Activated CD4-positive, CD25-positive, alpha-beta regulatory T cell treated with anti-CD3 and anti-CD28 coated beads, Interleukin-2, amount 50 U/mL, for 24 hours (primary cell): ENCODE data around the gene INTS1.

ENCODE experiments used
- ATAC-seq, 2 donors: fragments of 150-1000 bp; cut with Tn5 transposase; one replicate each; pipeline ENCODE4 v1.10.0; 2021; ENCODE audit warnings: mild to moderate bottlenecking in 1 of 2, moderate library complexity in 1 of 2

The INTS1 gene, protein sequence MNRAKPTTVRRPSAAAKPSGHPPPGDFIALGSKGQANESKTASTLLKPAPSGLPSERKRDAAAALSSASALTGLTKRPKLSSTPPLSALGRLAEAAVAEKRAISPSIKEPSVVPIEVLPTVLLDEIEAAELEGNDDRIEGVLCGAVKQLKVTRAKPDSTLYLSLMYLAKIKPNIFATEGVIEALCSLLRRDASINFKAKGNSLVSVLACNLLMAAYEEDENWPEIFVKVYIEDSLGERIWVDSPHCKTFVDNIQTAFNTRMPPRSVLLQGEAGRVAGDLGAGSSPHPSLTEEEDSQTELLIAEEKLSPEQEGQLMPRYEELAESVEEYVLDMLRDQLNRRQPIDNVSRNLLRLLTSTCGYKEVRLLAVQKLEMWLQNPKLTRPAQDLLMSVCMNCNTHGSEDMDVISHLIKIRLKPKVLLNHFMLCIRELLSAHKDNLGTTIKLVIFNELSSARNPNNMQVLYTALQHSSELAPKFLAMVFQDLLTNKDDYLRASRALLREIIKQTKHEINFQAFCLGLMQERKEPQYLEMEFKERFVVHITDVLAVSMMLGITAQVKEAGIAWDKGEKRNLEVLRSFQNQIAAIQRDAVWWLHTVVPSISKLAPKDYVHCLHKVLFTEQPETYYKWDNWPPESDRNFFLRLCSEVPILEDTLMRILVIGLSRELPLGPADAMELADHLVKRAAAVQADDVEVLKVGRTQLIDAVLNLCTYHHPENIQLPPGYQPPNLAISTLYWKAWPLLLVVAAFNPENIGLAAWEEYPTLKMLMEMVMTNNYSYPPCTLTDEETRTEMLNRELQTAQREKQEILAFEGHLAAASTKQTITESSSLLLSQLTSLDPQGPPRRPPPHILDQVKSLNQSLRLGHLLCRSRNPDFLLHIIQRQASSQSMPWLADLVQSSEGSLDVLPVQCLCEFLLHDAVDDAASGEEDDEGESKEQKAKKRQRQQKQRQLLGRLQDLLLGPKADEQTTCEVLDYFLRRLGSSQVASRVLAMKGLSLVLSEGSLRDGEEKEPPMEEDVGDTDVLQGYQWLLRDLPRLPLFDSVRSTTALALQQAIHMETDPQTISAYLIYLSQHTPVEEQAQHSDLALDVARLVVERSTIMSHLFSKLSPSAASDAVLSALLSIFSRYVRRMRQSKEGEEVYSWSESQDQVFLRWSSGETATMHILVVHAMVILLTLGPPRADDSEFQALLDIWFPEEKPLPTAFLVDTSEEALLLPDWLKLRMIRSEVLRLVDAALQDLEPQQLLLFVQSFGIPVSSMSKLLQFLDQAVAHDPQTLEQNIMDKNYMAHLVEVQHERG (N-terminal part only)

DNA sequence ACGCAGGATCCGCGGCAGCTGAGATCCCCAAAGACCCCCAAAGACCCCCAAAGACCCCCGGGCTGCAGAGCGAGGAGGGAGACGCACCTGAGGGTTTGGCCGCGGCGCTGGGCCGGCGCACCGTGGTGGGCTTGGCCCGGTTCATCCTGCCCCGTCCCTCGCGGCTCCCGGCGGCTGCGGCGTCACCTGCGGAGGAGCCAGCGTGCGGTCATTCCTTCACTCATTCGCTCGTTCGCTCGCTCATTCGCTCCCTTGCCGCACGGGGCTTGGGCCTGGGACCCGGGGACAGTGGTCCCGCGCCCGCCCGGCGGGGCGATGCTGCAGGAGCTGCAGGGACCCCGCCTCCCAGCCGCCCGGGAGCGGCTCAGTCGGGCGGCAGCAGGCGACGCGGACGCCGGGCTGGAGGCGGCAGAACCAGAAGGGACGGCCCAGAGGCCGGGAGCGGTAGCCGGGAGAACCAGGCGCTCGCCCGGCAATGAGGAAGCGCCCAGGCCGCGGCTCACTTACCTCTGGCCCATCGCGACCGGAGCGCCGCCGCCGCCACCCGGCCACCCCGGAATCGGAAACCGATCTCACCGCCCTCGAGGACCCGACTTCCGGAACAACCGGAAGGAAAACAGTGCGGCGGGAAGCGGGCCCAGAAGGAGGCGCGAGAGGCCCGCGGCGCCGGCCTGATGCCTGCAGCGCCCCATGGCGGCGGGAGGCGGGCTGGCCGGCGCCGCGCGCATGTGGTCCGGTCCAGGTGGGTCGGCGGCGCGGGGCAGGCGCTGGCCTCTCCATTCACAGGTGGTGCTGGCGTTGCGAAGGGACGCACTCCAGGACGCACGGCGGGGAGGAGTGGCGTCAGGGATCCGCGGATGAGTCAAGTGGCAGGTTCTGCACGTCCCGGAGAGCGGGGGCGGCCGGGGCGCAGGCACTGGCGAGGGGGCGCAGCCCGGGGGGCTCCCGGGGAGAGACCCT is at the start of gene INTS1:
INTS1 (minus strand) TSS at position 574 of the 960 bp plus-strand sequence; CDS start at position 145, 429 bp downstream.
- ATAC-seq, result peak; percentile 93

DNA sequence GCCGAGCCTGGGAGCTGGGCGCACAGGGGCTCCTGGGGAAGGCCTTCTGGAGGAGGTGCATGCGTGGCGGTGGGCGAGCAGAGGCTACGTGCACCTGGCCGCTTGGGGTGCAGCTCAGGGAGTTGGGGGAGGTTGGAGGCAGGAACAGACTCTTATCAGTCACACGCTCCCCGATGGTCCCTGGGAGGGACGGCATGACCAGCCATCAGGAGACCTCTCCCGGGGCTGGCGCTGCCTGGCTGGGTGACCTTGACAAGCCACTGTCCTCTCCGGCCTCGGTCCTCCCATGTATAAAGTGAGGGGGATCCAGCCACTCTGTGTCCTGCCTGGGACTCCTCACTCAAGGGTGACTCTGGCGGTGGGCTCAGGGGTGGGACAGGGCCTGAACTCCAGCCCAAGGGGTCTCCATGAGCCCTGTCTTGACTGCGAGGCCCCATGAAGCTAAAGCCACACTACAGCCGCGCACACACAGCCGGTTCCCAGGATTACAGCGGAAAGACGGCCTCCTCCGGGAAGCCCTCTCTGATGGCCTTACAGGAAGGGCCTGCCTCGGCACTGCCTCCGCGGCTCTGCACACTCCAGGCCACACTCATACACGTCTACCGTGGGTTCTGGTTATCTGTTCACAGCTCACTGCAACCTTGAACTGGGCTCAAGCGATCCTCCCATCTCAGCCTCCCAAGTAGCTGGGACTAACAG is 49.5 kb upstream of the INTS1 start:
- ATAC-seq, result no peak

DNA sequence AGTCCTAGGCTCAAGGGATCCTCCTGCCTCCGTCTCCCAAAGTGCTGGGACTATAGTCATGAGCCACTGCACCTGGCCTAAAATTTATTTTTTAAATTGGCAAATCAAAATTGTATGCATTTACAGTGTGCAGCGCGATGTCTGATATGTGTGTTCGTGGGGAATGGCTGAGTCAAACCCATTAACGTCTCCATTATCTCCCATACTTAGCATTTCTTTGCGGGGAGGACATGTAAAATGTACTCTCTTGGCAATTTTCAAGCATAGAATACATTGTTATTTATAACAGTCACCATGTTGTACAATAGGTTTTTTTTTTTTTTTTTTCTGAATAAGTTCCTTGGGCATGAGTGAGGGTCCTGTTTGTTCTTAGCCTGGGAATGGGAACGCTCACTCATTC is 48.0 kb upstream of the INTS1 start:
- no peak for ATAC-seq

DNA sequence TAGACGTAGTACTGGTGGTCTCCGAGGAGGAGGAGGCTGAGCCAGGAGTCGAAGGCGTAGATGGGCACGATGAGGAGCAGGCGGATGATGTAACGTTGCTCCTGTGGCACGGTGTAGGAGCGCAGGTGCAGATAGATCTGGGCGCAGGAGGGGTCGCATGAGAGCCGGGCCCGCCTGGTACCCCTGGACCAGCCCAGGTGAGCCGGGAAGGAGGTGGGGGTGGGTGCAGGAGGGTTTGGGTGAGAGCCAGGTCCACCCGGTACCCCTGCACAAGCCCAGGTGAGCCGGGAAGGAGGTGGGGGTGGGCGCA is 46.6 kb upstream of the INTS1 start:
- ATAC-seq, result no peak

DNA sequence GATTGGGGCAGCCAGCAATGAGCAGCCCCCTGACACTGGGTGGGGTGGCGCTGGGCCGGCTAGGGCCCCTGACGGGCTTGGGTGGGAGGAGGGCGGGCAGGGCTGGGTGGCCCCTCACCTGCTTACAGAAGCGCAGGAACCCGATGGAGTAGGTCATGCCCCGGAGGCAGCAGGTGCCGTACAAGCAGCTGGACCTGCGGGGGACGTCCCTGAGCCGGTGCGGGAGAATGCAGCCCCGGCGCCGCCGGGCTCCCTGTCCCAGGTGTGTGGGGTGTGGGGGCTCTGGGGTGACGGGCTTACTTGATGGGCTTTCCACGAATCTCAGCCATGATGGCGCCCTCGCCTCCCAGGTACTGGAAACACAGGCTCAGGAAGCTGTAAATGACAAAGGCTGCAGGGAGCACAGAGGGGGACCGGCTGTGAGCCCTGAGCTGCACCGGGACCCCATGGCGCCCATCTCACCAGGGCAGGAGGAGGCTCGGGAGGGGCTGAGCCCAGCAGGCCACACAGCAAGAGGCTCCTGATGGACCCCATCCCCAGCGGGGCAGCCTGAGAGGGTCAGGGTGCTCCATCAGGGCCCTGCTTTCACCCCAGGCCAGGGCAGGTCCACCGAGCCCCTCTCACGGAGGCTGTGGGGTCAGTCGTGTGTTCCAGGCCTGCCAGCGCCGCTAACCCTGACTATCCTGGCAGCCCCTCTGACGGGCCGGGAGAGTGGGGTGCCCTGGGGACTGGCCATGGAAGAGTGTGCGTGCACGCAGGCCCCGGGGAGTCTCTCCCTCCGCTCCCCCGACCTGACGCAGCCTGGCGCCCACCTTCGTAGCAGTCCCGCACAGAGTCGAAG is 46.0 kb upstream of the INTS1 start:
- ATAC-seq, result no peak

DNA sequence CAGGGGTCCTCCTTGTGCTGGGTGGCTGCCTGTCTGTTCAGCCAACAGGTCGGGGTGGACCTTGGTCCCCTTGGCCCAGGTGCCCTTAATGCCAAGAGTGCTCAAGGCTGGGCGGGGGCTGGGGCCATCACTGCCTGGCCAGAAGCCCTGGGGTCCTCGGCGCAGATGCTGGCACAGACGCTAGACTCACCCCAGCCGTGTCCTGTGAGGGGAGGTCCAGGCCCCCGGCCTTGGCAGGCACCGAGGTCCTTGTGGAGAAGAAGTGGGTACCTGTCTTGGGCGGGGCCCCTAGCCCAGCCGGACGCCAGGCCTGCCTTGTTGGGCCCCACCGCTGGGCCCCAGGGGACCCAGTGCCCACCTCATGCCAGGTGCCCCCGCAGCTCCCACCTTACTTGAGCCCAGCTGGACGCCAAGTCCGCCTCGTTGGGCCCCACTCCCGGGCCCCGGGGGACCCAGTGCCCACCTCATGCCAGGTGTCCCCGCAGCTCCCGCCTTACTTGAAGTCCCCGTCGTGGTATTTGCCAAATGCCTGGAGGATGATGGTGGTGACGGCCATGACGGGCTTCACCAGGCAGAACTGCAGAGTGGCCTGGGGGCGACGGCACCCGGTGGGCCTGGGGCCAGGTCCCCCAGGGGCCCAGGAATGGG is 45.3 kb upstream of the INTS1 start:
- no peak for ATAC-seq

DNA sequence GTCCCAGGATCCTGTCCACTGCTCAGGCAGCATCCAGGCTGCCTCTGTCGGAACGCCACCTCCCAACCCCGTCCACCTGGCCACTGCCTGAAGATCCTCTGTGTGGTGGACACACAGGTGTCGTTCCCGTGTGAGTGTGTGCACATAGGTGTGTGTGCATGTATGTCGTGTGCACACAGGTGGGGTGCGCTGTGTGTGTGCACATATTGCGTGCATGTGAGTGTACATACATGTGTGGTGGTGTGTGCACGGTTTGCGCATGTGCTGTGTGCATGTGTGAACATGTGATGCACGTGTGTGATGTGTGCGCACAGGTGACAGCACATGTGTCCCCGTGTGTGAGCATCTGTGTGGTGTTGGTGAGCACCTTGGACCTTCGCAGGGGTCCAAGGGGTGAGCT is 44.8 kb upstream of the INTS1 start:
- ATAC-seq, result no peak

DNA sequence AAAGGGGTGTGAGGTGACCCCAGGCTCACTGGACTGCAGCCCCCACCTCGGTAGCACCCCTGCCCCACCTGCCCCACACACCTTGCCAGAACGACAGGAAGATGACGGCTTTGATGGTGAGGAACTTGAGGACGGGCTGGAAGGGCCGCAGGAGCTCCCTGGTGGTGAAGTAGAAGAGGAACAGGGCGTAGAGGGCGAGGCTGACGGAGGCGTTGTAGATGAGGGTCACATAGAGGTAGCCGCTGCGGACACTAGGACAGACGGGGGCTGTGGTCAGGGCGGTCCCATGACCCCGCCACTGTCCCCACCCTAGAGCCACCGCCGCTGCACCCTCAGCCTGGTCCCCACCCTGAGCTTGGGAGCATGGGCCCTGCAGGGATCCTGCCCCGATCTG is 44.2 kb upstream of the INTS1 start:
- ATAC-seq, result no peak

DNA sequence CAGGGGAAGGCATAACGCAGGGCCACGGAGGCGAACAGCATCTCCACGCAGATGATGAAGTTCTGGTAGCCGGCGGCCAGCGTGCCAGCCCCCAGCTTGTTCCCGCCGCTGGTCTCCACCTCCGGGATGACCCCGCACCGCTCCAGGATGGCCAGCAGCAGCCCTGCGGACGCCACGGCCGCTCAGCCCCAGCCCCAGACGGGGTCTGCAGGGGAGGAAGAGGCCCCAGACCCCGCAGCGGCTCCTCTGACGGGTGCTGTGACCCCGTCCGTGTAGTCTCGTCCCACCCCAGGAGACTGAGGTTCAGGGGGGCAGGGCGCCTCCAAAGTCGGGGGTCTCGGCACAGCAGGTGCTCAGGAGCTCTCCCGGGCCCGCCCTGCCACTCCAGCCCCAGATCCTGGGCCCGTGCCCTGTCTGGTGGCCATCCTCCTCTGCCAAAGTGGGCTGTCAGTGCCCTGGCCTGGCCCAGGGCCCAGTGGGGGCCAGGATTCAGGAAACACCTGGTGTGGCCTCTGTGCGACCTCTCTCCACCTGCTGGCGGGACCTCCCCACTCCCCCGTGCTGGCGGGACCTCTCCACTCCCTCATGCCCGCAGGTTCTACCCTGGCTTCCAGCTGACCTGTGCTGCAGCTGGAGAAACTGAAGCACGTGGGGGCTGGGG is 43.7 kb upstream of the INTS1 start:
- no peak for ATAC-seq

DNA sequence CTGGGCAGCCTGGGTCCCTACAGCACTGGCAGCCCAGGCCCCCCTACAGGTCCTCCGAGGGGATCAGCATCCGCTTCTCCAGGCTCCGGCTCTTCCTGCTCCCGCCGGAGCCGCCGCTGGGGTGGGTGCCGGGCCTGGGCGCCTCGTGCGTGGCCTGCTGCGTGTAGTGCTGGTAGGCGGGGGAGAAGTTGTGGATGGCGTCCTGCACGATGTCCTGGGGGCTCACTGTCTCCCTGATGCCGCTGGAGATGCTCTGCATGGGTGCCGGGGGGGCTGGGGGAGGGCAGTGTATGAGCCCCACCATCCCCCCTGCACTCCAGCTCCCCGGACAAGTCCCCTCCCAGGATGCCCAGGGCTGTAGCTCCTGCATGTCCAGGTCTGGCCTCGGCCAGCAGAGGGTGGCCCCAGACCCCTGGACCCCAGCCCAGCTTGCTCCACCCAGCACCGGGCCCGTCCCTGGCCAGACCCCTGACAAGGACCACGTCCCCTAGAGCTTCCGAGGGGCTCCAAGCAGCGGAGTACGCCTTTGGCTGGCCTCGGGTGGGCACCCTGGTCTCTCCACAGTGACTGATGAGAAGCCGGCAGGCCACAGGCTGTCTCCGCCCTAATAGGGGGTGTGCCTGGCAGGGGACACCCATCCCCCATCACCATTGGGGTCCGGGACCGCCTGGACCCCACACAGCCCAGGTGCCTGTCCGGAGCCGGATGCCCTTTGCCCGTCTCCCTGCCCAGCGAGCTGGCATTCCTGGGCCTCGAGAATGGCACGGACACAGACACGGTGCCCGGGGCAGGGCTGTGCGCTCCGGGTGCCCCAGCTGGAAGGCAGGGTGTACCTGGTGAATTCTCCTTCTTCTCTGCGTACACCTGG is 43.0 kb upstream of the INTS1 start:
- ATAC-seq, result no peak

DNA sequence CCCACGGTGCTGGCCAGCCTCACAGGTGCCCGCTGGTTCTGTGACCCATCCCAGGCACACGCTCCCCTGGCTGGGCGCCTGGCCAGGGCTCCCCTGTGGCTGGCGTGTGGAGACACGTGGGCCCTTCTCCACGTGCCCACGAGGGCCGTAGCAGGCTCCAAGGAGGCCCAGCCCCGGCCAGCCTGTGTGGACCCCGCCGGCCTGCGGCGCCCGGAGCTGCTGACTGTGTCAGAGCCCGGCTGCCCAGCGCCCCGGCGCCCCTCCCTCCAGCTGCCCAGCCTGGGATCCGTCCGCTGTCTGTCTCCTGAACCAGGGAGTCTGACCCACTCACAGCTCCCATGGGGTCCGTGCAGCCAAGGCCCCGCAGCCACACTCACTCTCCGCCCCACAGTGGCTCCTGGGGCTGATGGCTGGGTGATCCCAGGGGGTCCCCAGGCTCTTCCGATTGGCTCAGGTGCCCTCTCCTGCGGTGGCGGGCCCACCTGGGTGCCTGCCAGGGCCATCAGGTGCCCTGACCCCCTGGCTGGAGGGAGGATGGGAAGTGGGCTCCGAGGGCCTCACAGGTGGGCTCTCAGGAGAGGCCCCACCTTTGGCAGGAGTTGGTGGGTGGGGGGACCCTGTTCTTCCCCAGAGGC is 42.2 kb upstream of the INTS1 start:
- ATAC-seq, result no peak

DNA sequence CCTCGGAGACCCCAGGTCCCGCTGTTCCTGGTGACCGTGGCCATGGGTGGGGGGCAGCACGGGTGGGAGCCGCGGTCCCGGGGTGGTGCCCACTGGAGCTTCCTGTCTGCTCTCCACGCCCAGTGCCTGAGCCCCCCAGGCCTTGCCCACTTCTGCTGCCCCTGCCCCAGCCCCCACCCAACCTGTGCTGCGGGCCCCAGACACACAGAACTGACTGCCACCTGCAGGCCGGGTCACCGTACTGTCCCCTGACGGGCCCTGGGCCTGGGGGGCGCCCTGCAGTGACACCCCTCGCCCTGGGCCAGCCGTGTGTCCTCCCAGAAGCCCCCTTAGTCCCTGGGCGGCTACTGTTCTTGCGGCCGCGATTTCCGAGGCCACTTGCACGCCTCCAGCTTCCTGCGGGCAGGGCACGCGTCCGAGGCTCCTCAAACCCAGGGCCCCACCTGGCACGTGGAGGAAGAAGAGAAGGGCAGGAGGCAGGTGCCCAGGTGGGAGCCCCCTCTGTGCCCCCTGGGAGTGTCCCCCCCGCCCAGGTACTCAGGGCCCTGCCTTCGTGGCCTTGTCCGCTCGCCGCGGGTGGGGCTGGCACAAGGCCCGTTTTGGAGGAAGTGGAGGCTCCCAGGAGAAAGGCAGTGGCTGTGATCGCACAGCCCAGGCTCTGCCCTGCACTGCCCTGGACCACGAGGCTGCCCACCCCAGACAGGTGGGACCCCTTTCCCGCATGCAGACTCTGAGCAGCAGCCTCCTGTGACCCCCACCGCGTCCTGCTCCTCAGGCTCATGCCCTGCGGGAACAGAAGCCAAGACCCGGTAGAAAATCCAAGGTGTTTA is 41.4 kb upstream of the INTS1 start:
- no peak for ATAC-seq

DNA sequence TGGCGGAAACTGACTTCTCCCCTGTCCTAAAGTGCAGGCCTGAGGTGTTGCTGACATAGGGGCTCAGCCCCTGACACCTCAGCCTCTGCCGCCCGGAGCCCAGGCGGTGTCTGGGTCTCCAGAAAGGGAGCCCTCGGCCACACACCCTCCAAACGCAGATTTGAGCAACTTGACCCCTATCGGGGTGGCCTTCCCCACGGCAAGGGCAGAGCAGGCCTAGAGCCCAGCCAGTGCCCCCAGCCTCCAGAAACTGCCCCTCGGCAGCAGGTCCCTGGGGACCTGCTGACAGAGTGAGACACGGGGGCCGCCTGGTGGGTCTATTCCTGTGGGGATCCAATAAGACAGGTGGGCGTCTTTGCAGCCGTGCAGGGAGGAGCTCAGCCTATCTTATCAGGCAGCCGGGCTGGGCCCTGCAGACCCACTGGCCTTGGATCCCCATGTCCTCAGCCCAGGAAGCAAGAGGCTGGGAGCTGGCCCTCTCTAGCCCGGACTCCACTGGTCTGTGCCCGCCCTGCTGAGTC is 40.8 kb upstream of the INTS1 start:
- ATAC-seq, result no peak

DNA sequence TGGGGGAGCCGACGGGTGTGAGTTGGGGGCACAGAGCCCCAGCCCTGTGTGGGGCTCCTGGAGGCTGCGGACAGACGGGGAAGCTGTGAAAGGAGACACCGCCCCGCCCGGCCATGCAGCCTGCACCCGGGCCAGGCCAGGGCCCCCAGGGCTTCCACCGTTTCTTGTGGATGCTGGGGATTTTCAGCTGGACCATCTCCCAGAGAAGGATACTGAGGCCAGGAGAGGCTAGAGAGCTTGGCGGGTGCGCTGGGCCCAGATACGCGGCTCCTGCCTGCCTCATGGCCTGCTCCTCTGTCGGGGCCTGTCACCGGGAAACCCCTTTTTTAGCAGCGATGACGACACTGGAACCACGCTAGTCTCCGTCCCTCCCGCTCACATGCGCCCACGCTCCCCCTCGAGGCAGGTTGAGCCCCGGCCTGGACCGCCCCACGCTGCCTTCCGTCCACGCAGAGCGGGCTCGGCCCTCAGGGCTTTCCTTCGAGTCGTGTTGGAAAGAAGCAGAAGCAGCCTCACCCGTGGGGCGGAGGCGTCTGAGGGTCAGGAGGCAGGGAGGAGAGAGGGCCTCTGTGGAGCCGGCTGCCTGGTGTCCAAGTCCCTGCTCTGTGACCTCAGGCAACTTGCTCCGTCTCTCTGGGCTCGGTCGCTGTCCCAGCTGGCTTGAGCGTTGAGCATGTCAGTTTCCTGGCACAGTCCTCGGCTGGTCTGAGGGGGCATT is 40.1 kb upstream of the INTS1 start:
- no peak for ATAC-seq

DNA sequence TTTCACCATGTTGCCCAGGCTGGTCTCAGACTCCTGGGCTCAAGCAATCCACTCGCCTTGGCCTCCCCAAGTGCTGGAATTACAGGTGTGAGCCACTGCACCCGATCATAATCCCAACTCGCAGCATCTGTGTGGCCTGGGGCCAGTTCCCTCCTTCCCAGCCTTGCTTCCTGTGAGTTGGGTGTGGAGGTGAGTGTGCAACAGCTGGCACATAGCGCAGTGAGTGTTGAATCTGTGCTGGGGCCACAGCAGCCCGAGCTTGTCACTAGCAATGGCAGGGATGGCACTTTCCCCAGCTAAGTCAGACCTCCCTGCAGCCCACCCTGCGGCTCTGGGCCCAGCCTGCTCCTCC is 39.6 kb upstream of the INTS1 start:
- no peak for ATAC-seq
